Epithelial cell of esophagus (primary cell): ENCODE measurements around the gene B3GALNT2.
"Not testable (repeated sequence)": the region's sequence is repeated elsewhere in the genome, so short reads cannot be mapped to it uniquely, and the experiment has no call there.

Experiments used
- DNase-seq: peaks from one replicate; pipeline ENCODE4 v3.0.0; 2010; ENCODE audit warnings: low read depth
- H3K4me3 ChIP-seq: 2 replicates; pipeline ENCODE4 v1.5.1; 2011; ENCODE audit warnings: mild to moderate bottlenecking, low read length, control low read depth
- TF ChIP-seq, protein P1 (sequence below): IDR thresholded peaks from 2 replicates; pipeline ENCODE4 v1.5.1; 2011; ENCODE audit warnings: low read depth, mild to moderate bottlenecking, low read length, control low read depth, inconsistent platforms; ENCODE audit not compliant: insufficient read depth; ENCODE audit errors: missing control alignments

Gene B3GALNT2

DNA sequence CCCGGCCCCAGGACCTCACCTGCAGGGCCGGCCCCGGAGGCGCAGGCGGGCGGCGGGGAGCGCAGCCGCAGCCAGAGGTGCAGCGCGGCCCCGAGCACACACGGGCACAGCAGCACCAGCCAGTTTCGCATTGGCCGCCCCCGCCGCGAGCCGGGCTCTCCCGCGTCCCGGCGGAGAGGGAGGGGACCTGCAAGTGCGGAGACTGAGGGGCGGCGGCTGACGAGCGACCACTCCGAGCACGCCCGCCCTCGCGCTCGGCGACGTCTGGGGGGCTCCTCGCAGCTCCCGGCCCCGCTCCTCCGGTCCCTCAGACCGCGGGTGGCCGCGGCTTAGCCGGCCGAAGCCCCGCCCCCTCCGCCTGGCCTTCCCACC, at the start of gene B3GALNT2:
TSS of gene B3GALNT2 (minus strand) at position 331 of the 372 bp plus-strand sequence. CDS start at position 131, 200 bp downstream.
- DNase-seq = no peak
- peak within 1 kb of the TSS; percentile 87 for H3K4me3 ChIP-seq
- TF ChIP-seq, protein P1, sequence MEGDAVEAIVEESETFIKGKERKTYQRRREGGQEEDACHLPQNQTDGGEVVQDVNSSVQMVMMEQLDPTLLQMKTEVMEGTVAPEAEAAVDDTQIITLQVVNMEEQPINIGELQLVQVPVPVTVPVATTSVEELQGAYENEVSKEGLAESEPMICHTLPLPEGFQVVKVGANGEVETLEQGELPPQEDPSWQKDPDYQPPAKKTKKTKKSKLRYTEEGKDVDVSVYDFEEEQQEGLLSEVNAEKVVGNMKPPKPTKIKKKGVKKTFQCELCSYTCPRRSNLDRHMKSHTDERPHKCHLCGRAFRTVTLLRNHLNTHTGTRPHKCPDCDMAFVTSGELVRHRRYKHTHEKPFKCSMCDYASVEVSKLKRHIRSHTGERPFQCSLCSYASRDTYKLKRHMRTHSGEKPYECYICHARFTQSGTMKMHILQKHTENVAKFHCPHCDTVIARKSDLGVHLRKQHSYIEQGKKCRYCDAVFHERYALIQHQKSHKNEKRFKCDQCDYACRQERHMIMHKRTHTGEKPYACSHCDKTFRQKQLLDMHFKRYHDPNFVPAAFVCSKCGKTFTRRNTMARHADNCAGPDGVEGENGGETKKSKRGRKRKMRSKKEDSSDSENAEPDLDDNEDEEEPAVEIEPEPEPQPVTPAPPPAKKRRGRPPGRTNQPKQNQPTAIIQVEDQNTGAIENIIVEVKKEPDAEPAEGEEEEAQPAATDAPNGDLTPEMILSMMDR = no peak

DNA sequence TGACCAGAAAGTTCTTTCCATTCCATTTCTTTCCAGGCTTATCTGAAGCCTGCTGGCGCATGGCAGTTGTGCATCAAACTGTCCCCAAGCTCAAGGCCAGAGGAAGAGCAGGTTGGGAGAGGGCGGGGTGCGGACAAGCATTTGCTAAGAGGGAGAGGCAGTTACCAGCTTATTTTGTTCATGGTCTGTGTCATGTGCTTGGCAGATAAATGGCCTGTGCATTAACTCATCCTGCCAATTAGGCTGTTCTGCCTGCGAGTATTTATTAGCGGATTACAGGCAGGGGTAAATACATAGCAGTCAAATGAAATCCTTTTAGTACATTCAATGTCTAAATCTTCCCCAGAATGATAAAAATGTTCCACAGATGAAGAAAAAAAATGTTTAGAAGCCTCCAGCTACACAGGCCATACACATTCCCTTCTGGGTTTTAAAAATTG, 48.9 kb upstream of the B3GALNT2 start:
- TF ChIP-seq, protein P1 = no peak
- no peak for DNase-seq

DNA sequence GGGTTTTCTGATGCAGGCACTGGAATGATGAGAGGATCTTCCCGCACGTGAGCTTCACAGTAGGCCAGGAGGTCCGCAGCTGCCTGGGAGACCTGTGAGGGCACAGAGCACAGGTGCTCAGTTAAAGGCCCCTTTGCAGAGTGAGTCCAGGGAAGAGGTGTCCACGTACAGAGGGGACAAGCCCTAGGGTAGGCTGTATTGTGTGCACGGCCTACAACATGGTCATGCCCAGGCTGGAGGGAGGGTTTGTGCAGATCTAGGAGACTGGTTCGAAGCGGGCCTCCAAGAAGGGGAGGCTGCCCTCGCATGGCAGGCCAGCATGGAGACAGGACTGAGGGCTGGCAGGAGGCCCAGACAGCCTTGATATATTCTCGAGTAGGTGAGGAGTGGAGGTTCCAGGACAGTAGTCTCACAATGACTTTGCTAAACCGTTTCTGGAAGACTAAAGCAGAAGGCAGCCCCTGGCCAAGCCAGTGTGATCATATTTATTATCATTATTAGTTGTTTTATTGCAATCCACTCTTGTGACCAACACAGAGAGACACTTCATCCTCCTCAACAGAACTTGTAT, 48.0 kb upstream of the B3GALNT2 start:
- no peak overlapping the region for H3K4me3 ChIP-seq
- no peak for DNase-seq
- TF ChIP-seq, protein P1 = no peak

More for the DNA sequence above, 48.9 kb upstream of the B3GALNT2 start:
- H3K4me3 ChIP-seq = no peak overlapping the region

DNA sequence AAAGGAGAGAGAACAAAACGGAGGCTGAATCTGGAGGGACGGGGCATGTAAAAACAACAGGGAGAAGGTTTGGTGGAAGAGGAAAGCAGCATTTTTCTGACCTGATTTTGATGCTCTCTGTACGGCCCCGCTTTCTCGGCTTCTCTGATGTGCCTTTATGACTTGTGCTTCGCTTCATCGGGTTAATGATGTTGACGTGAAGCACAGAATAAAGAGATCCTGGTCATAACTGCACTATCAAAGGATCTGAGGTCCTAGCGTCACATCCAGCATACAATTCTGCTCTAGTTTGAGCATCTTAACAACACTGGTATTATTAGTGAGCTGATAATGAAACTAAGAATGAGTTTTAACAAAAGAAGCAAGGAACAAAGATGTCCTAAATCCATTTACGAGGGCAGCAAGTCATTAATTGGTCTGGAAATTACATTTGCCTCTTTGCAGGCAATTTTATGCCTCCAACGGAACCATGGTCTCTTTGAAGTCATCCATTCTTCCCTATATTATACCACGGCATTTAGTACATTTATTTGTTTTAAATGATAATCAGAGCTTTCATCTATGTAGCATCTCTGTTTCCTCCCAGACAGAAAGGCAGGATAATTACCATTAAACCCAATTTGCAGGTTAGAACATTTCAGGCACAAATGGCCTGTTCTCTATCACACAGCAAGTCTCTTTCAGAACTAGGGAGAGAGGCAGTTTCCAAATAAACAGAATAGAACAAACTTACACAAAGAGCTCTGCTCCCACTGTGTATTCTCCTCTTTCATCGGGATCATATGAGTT, 45.3 kb upstream of the B3GALNT2 start:
- DNase-seq = no peak
- no peak overlapping the region for H3K4me3 ChIP-seq

DNA sequence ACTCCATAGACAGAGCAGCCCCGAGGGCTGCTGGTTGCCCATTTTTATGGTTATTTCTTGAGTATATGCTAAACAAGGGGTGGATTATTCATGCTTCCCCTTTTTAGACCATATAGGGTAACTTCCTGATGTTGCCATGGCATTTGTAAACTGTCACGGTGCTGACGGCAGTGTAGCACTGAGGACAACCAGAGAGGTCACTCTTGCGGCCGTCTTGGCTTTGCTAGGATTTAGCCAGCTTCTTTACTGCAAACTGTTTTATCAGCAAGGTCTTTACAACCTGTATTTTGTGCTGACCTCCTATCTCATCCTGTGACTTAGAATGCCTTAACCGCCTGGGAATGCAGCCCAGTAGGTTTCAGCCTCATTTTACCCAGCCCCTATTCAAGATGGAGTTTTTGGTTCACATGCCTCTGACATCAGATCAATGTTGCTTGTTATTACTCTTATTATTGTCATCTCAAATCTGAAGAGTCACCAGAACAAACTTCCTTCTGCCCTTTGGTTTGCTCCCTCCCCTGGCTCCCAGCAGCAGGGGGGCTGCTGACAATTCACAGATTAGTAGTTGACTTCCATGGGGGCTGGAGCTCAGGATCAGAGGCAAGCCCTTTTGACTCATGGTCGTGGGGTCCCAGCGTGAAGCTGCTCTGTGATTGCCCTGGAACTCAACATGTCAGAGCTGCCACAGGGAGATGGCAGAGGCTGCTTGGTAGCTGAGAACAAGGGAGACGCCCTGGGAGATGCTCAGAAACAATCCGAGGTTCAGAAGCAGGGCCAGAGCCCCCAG, 42.3 kb upstream of the B3GALNT2 start:
- H3K4me3 ChIP-seq, DNase-seq: not testable (repeated sequence)

More for the DNA sequence above, 45.3 kb upstream of the B3GALNT2 start:
- TF ChIP-seq, protein P1 = no peak

DNA sequence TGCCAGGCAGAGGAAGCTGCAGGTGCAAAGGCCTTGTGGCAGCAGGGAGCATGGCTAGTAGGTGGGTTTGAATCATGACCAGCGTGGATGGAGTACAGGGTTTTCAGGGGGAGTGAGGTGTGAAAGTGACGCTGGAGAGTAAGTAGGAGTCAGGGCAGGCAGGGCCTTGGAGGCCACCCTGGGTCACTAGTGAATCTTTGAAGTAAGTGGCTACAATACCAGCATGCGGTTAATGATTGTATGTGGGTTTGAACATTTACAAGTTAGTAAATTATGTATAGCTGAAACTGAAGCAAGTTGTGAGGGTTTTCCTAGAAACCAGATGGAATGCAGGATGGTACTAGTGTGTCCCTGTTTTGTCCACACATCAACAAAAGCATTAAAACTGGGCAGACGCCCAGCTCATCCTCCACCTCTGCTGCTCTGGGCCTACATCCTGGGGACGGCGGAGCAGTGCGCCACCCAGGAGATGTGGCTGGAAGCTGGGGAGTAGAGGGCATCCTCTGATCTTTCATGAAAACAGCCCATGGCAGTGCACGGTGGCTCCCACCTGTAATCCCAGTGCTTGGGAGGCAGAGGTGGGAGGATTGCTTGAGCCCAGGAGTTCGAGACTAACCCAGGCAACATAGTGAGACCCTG, 41.2 kb upstream of the B3GALNT2 start:
- TF ChIP-seq, protein P1 = no peak
- no peak for DNase-seq
- H3K4me3 ChIP-seq = no peak overlapping the region

DNA sequence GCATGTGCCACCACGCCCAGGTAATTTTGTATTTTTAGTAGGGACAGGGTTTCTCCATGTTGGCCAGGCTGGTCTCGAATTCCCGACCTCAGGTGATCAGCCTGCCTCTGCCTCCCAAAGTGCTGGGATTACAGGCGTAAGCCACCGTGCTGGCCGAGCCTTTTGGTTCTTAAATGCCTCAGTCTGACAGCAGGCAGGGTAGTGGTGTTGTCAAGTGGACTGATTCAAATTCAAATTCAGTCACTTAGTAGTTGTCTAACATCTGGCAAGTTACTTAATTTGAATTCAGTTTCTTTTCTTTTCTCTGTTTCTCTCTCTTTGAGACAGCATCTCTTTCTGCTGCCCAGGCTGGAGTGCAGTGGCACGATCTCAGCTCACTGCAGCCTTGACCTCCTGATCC, 38.6 kb upstream of the B3GALNT2 start:
- not testable (repeated sequence) for H3K4me3 ChIP-seq, DNase-seq
